ENCODE results near the gene AMBRA1.

DNA sequence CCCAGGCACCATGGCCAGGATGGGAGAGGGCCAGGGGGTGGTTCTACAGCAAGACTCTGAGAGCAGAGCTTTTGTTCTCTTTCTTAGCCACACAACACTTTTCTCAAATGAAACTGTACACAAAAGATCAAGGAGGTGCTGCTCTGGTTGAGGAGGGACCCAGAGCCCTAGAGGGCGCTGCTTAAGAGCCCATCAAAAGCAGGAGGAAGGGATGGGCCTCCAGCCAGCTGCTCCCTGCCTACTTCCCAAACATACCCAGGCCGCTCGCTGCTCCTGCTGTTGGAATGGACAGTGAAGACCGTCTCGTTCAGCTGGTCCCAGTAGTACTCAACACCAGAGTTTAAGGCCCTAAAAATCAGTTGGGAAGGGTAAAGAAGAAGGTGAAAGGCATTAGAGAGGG is 183.8 kb downstream of the AMBRA1 start:
- TF ChIP-seq EZH2 (IDR thresholded peaks at IDR 0.05; ENCODE audit: borderline replicate concordance, low read depth, low read length, severe bottlenecking), result no peak
- TF ChIP-seq, protein P1, sequence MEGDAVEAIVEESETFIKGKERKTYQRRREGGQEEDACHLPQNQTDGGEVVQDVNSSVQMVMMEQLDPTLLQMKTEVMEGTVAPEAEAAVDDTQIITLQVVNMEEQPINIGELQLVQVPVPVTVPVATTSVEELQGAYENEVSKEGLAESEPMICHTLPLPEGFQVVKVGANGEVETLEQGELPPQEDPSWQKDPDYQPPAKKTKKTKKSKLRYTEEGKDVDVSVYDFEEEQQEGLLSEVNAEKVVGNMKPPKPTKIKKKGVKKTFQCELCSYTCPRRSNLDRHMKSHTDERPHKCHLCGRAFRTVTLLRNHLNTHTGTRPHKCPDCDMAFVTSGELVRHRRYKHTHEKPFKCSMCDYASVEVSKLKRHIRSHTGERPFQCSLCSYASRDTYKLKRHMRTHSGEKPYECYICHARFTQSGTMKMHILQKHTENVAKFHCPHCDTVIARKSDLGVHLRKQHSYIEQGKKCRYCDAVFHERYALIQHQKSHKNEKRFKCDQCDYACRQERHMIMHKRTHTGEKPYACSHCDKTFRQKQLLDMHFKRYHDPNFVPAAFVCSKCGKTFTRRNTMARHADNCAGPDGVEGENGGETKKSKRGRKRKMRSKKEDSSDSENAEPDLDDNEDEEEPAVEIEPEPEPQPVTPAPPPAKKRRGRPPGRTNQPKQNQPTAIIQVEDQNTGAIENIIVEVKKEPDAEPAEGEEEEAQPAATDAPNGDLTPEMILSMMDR (IDR thresholded peaks at IDR 0.05; ENCODE audit: borderline replicate concordance, extremely low read depth, low read length, poor library complexity, severe bottlenecking), result peak; percentile 34
